ENCODE results near the gene SCUBE3.

DNA sequence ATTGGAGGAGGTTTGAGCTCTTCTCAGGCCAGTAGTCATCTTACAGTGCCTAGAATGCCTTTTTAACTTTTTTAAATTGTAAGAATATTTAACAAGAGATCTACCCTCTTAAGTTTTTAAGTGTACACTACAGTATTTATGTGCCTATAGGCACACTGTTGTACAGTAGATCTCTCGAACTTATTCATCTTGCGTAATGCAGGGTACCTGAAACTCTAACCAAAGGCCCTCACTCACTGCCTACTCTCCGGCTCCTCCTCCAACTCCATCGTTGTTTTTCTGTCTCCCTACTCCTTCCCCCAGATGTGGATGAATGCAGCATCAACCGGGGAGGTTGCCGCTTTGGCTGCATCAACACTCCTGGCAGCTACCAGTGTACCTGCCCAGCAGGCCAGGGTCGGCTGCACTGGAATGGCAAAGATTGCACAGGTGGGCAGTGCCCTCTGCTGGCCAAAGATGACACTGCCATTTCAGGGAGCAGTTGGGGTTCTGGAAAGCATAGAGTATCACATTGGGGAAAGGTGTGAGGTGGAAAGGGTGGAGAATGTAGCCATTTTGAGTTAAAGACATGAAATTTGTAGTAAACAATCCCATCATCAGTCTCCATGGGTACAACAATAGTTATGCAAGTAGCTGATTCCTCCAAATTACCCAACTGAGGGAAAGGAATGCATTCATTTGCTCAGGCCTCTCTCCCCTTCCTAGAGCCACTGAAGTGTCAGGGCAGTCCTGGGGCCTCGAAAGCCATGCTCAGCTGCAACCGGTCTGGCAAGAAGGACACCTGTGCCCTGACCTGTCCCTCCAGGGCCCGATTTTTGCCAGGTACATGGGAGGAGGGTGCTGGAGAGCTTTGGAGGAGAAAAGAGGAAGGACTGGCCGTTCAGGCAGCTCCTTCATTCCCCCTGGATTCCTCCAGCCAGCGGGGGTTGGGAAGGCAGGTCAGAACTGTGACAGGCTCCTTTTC lies 27.4 kb downstream of the SCUBE3 start:
- TF ChIP-seq, protein P1, sequence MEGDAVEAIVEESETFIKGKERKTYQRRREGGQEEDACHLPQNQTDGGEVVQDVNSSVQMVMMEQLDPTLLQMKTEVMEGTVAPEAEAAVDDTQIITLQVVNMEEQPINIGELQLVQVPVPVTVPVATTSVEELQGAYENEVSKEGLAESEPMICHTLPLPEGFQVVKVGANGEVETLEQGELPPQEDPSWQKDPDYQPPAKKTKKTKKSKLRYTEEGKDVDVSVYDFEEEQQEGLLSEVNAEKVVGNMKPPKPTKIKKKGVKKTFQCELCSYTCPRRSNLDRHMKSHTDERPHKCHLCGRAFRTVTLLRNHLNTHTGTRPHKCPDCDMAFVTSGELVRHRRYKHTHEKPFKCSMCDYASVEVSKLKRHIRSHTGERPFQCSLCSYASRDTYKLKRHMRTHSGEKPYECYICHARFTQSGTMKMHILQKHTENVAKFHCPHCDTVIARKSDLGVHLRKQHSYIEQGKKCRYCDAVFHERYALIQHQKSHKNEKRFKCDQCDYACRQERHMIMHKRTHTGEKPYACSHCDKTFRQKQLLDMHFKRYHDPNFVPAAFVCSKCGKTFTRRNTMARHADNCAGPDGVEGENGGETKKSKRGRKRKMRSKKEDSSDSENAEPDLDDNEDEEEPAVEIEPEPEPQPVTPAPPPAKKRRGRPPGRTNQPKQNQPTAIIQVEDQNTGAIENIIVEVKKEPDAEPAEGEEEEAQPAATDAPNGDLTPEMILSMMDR (IDR thresholded peaks at IDR 0.05), result peak; percentile 82 to 97 (median 94)
- no peak for TF ChIP-seq POLR2A (IDR thresholded peaks at IDR 0.05)
